CD4-positive, alpha-beta memory T cell (primary cell): ENCODE data around the gene FAM193A. TPM values are rescaled to one million over a fixed set of nuclear protein-coding genes. Genes with fewer than 3 reads are reported as not detected.

Experiments used
- CTCF ChIA-PET: fragments of 350-600 bp; sonication (Branson Sonifier 250); formaldehyde crosslinking; loops from one replicate; lab custom pipeline; 2021; ENCODE audit warnings: inconsistent platforms; ENCODE audit not compliant: partially characterized antibody; lab: Charles Lee
- POLR2A ChIA-PET: fragments of 350-600 bp; sonication (Branson Sonifier 250); formaldehyde crosslinking; loops from one replicate; lab custom pipeline; 2021; ENCODE audit not compliant: partially characterized antibody; lab: Charles Lee
- DNase-seq, 5 donors: peaks; one replicate each; pipeline versions ENCODE4 v3.0.0 to v3.0.0-alpha.2; 2020 to 2022; ENCODE audit warnings: mixed read lengths in 1 of 5
- H3K27ac ChIP-seq: one replicate; pipeline ENCODE4 v1.7.0; 2013; ENCODE audit warnings: low read depth, low read length
- H3K27me3 ChIP-seq: 2 replicates; pipeline ENCODE4 v1.7.0; 2013; ENCODE audit warnings: mild to moderate bottlenecking, low read length, moderate library complexity; ENCODE audit not compliant: insufficient read depth
- H3K36me3 ChIP-seq: 2 replicates; pipeline ENCODE4 v1.7.0; 2013; ENCODE audit warnings: mild to moderate bottlenecking, low read length, moderate library complexity; ENCODE audit not compliant: insufficient read depth
- H3K4me1 ChIP-seq: 2 replicates; pipeline ENCODE4 v1.7.0; 2013; ENCODE audit warnings: mild to moderate bottlenecking, low read length, moderate library complexity; ENCODE audit not compliant: insufficient read depth
- H3K4me3 ChIP-seq, 2 donors: one replicate each; pipeline ENCODE4 v1.7.0; 2013; ENCODE audit warnings: low read length in 2 of 2, mild to moderate bottlenecking in 1 of 2
- H3K9me3 ChIP-seq, 2 donors: one replicate each; pipeline ENCODE4 v1.7.0; 2013; ENCODE audit warnings: low read length in 2 of 2, control low read depth in 1 of 2; ENCODE audit not compliant: control insufficient read depth in 1 of 2
- H3K27ac Mint-ChIP-seq, 7 donors: one replicate each; pipeline ENCODE4 v1.8.0; 2020 to 2021; ENCODE audit warnings: mixed read lengths in 7 of 7, mild to moderate bottlenecking in 6 of 7, inconsistent platforms in 3 of 7, moderate library complexity in 3 of 7
- H3K27me3 Mint-ChIP-seq, 2 donors: one replicate each; pipeline ENCODE4 v1.8.0; 2020 to 2021; ENCODE audit warnings: mixed read lengths in 2 of 2
- H3K36me3 Mint-ChIP-seq, 2 donors: one replicate each; pipeline ENCODE4 v1.8.0; 2020 to 2021; ENCODE audit warnings: mixed read lengths in 2 of 2, inconsistent platforms in 1 of 2, mild to moderate bottlenecking in 1 of 2
- H3K4me1 Mint-ChIP-seq, 4 donors: one replicate each; pipeline ENCODE4 v1.8.0; 2020 to 2021; ENCODE audit warnings: mixed read lengths in 4 of 4, mild to moderate bottlenecking in 1 of 4
- H3K4me3 Mint-ChIP-seq, 8 donors: one replicate each; pipeline ENCODE4 v1.8.0; 2020 to 2021; ENCODE audit warnings: mixed read lengths in 8 of 8, mild to moderate bottlenecking in 7 of 8, moderate library complexity in 6 of 8, inconsistent platforms in 3 of 8
- H3K9me3 Mint-ChIP-seq, 8 donors: one replicate each; pipeline ENCODE4 v1.8.0; 2020 to 2021; ENCODE audit warnings: mixed read lengths in 8 of 8, mild to moderate bottlenecking in 5 of 8, inconsistent platforms in 3 of 8, moderate library complexity in 1 of 8
- intact Hi-C: fragments of 100-400 bp; cut with micrococcal nuclease; formaldehyde crosslinking; loops from one replicate; pipeline ENCODE4 v1.15.1; 2023
- polyA plus RNA-seq, 2 donors: library from polyadenylated mRNA; unstranded; fragments of 300-500 nt; fragmentation: Illumina TruSeq; gene quantifications; one replicate each; pipeline ENCODE4 v1.2.3, GENCODE V29; 2021
- total RNA-seq, 2 experiments: library from RNA; stranded (reverse); gene quantifications; one replicate each; pipeline ENCODE4 v1.2.3, GENCODE V29; 2021

The FAM193A gene
- total and polyA plus RNA-seq, 4 experiments from 2014 or later = 0.16 to 47.8 (median 26.1) TPM

- Mint-ChIP-seq H3K4me3 (no peak overlapping the region), H3K27ac (peak overlapping the region in 2 of 7 donors; percentile 38 to 83), H3K9me3 (peaks cover 0 to 2% (median 0%) of the 10 kb centered on the region in 8 donors), H3K36me3 (peaks cover 25 to 47% of the 10 kb centered on the region in 2 donors), H3K4me1 (peaks cover under 1 to 7% (median 2%) of the 10 kb centered on the region in 4 donors), H3K27me3 (no peaks in the 10 kb centered on the region)
- ChIA-PET CTCF (no interaction called here), POLR2A (no interaction called here)
- Histone ChIP-seq H3K36me3 (peaks cover 33% of the 10 kb centered on the region), H3K27me3 (no peaks in the 10 kb centered on the region), H3K4me3 (no peak overlapping the region), H3K4me1 (no peaks in the 10 kb centered on the region), H3K9me3 (no peaks in the 10 kb centered on the region), H3K27ac (no peak overlapping the region)
- DNase-seq = no peak
- intact Hi-C loops = no loop called here
Measured at GRCh38 chr4:2515830-2516550, 20.5 kb upstream of the FAM193A start.

GRCh38 chr4:2516635-2517034, 19.8 kb upstream of the FAM193A start:
- Mint-ChIP-seq H3K27me3 (no peaks in the 10 kb centered on the region), H3K36me3 (peaks cover 25 to 46% of the 10 kb centered on the region in 2 donors), H3K9me3 (peaks cover 0 to 2% (median 0%) of the 10 kb centered on the region in 8 donors), H3K27ac (peak overlapping the region in 3 of 7 donors; percentile 11 to 38 (median 22)), H3K4me3 (no peak overlapping the region), H3K4me1 (peaks cover 0 to 6% (median 2%) of the 10 kb centered on the region in 4 donors)
- POLR2A ChIA-PET = interaction anchor here (0.7 kb wide), 1 partner anchor 50 kb away, joined by 3 read pairs; no protein-coding TSS in a partner anchor
- no peak overlapping the region for H3K4me3 ChIP-seq
- CTCF ChIA-PET = no interaction called here
- H3K4me1 ChIP-seq = no peaks in the 10 kb centered on the region
- intact Hi-C loops = no loop called here
- H3K9me3 ChIP-seq = no peaks in the 10 kb centered on the region
- no peaks in the 10 kb centered on the region for H3K27me3 ChIP-seq
- H3K27ac ChIP-seq = no peak overlapping the region
- DNase-seq = no peak
- H3K36me3 ChIP-seq = peaks cover 33% of the 10 kb centered on the region

GRCh38 chr4:2526559-2526958, 9.9 kb upstream of the FAM193A start:
- ChIA-PET CTCF (no interaction called here), POLR2A (no interaction called here)
- Mint-ChIP-seq H3K27me3 (no peaks in the 10 kb centered on the region), H3K27ac (peak overlapping the region in 1 of 7 donors; percentile 47), H3K4me3 (no peak overlapping the region), H3K4me1 (peaks cover 0 to 2% (median under 1%) of the 10 kb centered on the region in 4 donors), H3K36me3 (no peaks in the 10 kb centered on the region), H3K9me3 (no peaks in the 10 kb centered on the region)
- intact Hi-C loops = no loop called here
- Histone ChIP-seq H3K36me3 (no peaks in the 10 kb centered on the region), H3K27me3 (no peaks in the 10 kb centered on the region), H3K27ac (no peak overlapping the region), H3K9me3 (no peaks in the 10 kb centered on the region), H3K4me3 (no peak overlapping the region), H3K4me1 (no peaks in the 10 kb centered on the region)
- no peak for DNase-seq

- H3K36me3 ChIP-seq = no peaks in the 10 kb centered on the region
- Mint-ChIP-seq H3K4me1 (peaks cover 10 to 31% (median 16%) of the 10 kb centered on the region in 4 donors), H3K4me3 (peak overlapping the region; percentile 82 to 95 (median 88)), H3K36me3 (peaks cover 0 to 6% of the 10 kb centered on the region in 2 donors), H3K27me3 (no peaks in the 10 kb centered on the region), H3K9me3 (no peaks in the 10 kb centered on the region), H3K27ac (peak overlapping the region; percentile 87 to 97 (median 91))
- H3K27me3 ChIP-seq = no peaks in the 10 kb centered on the region
- H3K27ac ChIP-seq = peak overlapping the region; percentile 83
- peaks cover 30% of the 10 kb centered on the region for H3K4me1 ChIP-seq
- H3K9me3 ChIP-seq = no peaks in the 10 kb centered on the region
- intact Hi-C loops = loop anchor here (10.0 kb wide), 2 partner anchors 400 to 540 kb away; partner anchors contain the start of genes HTT and HTT-AS
- H3K4me3 ChIP-seq = peak overlapping the region in 1 of 2 donors; percentile 70
- CTCF ChIA-PET = interaction anchor here (0.9 to 2.0 kb wide), 4 partner anchors 64 to 315 kb away, joined by 3 to 5 read pairs (median 3); partner anchors contain the start of genes CFAP99 and ZFYVE28
- POLR2A ChIA-PET = interaction anchor here (3.6 kb wide), 1 partner anchor 66 kb away, joined by 49 read pairs; the partner anchor contains the start of gene RNF4
- DNase-seq = peak in 1 of 5 donors; percentile 9
Measured at GRCh38 chr4:2534904-2535375, 1.5 kb upstream of the FAM193A start.

DNA sequence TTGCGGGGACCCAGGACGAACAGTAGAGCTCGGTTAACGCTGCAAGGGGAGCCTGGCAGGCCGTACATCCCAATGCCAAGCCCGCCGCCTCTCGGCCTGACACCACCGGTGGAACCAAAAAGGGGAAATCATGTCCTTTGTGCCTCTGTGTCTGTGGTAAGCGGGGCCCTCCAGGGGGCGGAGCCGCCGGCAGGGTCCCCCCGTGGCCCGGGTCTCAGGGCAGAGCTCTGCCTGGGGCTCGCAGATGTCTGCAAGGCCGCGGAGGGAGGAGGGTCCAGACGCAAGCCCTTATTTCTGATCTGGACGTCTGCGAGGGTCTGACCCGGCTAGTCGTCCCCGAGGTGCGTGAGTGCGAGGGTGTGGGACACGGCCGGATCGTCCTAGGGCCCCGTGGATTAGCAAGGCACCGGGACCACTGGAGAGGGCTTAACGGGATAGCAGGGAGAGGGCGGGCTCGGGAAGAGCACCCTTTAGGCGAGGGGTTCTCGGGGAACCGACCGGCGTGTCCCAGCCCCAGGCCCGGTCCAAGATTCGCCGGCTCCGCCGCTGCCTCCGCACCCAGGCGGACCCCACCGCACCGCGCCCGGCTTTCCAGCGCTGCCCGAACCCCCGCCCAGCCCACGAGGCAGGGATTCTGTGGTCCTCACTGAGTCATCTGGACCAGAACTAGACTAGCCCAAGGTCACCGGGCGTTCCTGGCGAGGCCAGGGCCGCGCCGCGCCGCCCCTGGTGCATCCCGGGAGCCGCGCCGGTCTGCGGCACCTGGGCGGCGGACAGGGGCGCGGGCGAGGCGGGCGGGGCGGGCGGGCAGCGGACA, 863 bp upstream of the FAM193A start:
- H3K9me3 Mint-ChIP-seq = no peaks in the 10 kb centered on the region

GRCh38 chr4:2537011-2537830, 774 bp downstream of the FAM193A start:
- peaks cover 10 to 44% (median 18%) of the 10 kb centered on the region in 4 donors for H3K4me1 Mint-ChIP-seq
- Histone ChIP-seq H3K4me1 (peaks cover 37% of the 10 kb centered on the region), H3K9me3 (no peaks in the 10 kb centered on the region), H3K27me3 (no peaks in the 10 kb centered on the region), H3K4me3 (peak overlapping the region; percentile 37 to 39), H3K36me3 (no peaks in the 10 kb centered on the region), H3K27ac (peak overlapping the region; percentile 78)
- no peaks in the 10 kb centered on the region for H3K27me3 Mint-ChIP-seq
- peak overlapping the region; percentile 86 to 95 (median 91) for H3K4me3 Mint-ChIP-seq
- H3K27ac Mint-ChIP-seq = peak overlapping the region; percentile 89 to 96 (median 93)
- intact Hi-C loops = loop anchor here (10.0 kb wide), 2 partner anchors 398 to 538 kb away; partner anchors contain the start of genes HTT and HTT-AS
- POLR2A ChIA-PET = interaction anchor here (0.6 to 3.6 kb wide), 15 partner anchors 9 to 398 kb away, joined by 3 to 49 read pairs (median 4); partner anchors contain the start of genes HAUS3, POLN and RNF4
- no peaks in the 10 kb centered on the region for H3K9me3 Mint-ChIP-seq
- peak; percentile 51 to 72 (median 61) for DNase-seq
- peaks cover 0 to 8% of the 10 kb centered on the region in 2 donors for H3K36me3 Mint-ChIP-seq
- CTCF ChIA-PET = no interaction called here

More for the DNA sequence above, 863 bp upstream of the FAM193A start:
- POLR2A ChIA-PET = interaction anchor here (0.7 to 3.6 kb wide), 17 partner anchors 11 to 665 kb away, joined by 3 to 49 read pairs (median 4); partner anchors contain the start of genes CFAP99, GRK4, HAUS3 and HTT
- Mint-ChIP-seq H3K27me3 (no peaks in the 10 kb centered on the region), H3K36me3 (peaks cover 0 to 6% of the 10 kb centered on the region in 2 donors), H3K4me1 (peaks cover 10 to 37% (median 16%) of the 10 kb centered on the region in 4 donors), H3K4me3 (peak overlapping the region; percentile 87 to 95 (median 88)), H3K27ac (peak overlapping the region; percentile 92 to 97 (median 94))
- Histone ChIP-seq H3K4me3 (peak overlapping the region; percentile 52 to 70), H3K4me1 (peaks cover 31% of the 10 kb centered on the region), H3K27ac (peak overlapping the region; percentile 83), H3K9me3 (no peaks in the 10 kb centered on the region), H3K36me3 (no peaks in the 10 kb centered on the region), H3K27me3 (no peaks in the 10 kb centered on the region)
- DNase-seq = peak; percentile 47 to 68 (median 54)
- CTCF ChIA-PET = interaction anchor here (0.9 to 2.0 kb wide), 6 partner anchors 45 to 316 kb away, joined by 3 to 5 read pairs (median 3); partner anchors contain the start of genes CFAP99 and ZFYVE28
- intact Hi-C loops = loop anchor here (1.0 to 10.0 kb wide), 5 partner anchors 66 to 539 kb away; partner anchors contain the start of genes CFAP99, HTT, HTT-AS and MXD4
